Measurements from ENCODE around the gene BHLHE23.

BHLHE23 gene

GRCh38 chr20:63054103-63054474, 47.3 kb upstream of the BHLHE23 start:
- DNase-seq (no peak), ATAC-seq (ENCODE audit: insufficient read depth, low read depth) (no peak)
- Histone ChIP-seq H3K4me3 (ENCODE audit: low read depth in 1 of 2, low read length in 2 of 2) (no peak overlapping the region), H3K9ac (ENCODE audit: low read depth, low read length) (no peak overlapping the region), H2AFZ (ENCODE audit: low read depth, low read length) (no peak overlapping the region), H3K4me2 (ENCODE audit: insufficient read depth, low read length) (no peak overlapping the region), H3K79me2 (ENCODE audit: insufficient read depth, low read length) (no peaks in the 10 kb centered on the region), H4K20me1 (ENCODE audit: insufficient read depth, low read length) (peaks cover 75% of the 10 kb centered on the region), H3K36me3 (ENCODE audit: insufficient read depth, low read length) (peaks cover 29% of the 10 kb centered on the region), H3K27me3 (ENCODE audit: insufficient read depth, low read length, poor library complexity) (no peaks in the 10 kb centered on the region), H3K27ac (ENCODE audit: low read length) (no peak overlapping the region), H3K9me3 (ENCODE audit: insufficient read depth, low read length, severe bottlenecking) (no peaks in the 10 kb centered on the region), H3K4me1 (ENCODE audit: insufficient read depth, low read length) (no peaks in the 10 kb centered on the region)
- no peak for TF ChIP-seq CTCF (IDR thresholded peaks at IDR 0.05; ENCODE audit: borderline replicate concordance, extremely low read depth, low read length, poor library complexity, severe bottlenecking)
- no peak for TF ChIP-seq EZH2 (IDR thresholded peaks at IDR 0.05; ENCODE audit: borderline replicate concordance, low read depth, low read length, severe bottlenecking)

GRCh38 chr20:63053432-63054102, 46.8 kb upstream of the BHLHE23 start:
- Histone ChIP-seq H3K27me3 (ENCODE audit: insufficient read depth, low read length, poor library complexity) (no peaks in the 10 kb centered on the region), H3K79me2 (ENCODE audit: insufficient read depth, low read length) (no peaks in the 10 kb centered on the region), H3K27ac (ENCODE audit: low read length) (no peak overlapping the region), H3K4me2 (ENCODE audit: insufficient read depth, low read length) (no peak overlapping the region), H3K9me3 (ENCODE audit: insufficient read depth, low read length, severe bottlenecking) (no peaks in the 10 kb centered on the region), H3K4me1 (ENCODE audit: insufficient read depth, low read length) (no peaks in the 10 kb centered on the region), H3K4me3 (ENCODE audit: low read depth in 1 of 2, low read length in 2 of 2) (no peak overlapping the region), H4K20me1 (ENCODE audit: insufficient read depth, low read length) (peaks cover 73% of the 10 kb centered on the region), H3K9ac (ENCODE audit: low read depth, low read length) (no peak overlapping the region), H3K36me3 (ENCODE audit: insufficient read depth, low read length) (peaks cover 29% of the 10 kb centered on the region), H2AFZ (ENCODE audit: low read depth, low read length) (no peak overlapping the region)
- ATAC-seq (ENCODE audit: insufficient read depth, low read depth) (no peak), DNase-seq (no peak)
- TF ChIP-seq CTCF (IDR thresholded peaks at IDR 0.05; ENCODE audit: borderline replicate concordance, extremely low read depth, low read length, poor library complexity, severe bottlenecking) (no peak), EZH2 (IDR thresholded peaks at IDR 0.05; ENCODE audit: borderline replicate concordance, low read depth, low read length, severe bottlenecking) (no peak)

GRCh38 chr20:63052571-63053431, 46.0 kb upstream of the BHLHE23 start:
- Histone ChIP-seq H3K36me3 (ENCODE audit: insufficient read depth, low read length) (peaks cover 29% of the 10 kb centered on the region), H3K9me3 (ENCODE audit: insufficient read depth, low read length, severe bottlenecking) (no peaks in the 10 kb centered on the region), H3K4me1 (ENCODE audit: insufficient read depth, low read length) (no peaks in the 10 kb centered on the region), H3K27ac (ENCODE audit: low read length) (no peak overlapping the region), H3K4me3 (ENCODE audit: low read depth in 1 of 2, low read length in 2 of 2) (no peak overlapping the region), H3K27me3 (ENCODE audit: insufficient read depth, low read length, poor library complexity) (no peaks in the 10 kb centered on the region), H3K9ac (ENCODE audit: low read depth, low read length) (no peak overlapping the region), H3K4me2 (ENCODE audit: insufficient read depth, low read length) (no peak overlapping the region), H3K79me2 (ENCODE audit: insufficient read depth, low read length) (no peaks in the 10 kb centered on the region; the same call in 1 of the 2 replicates), H4K20me1 (ENCODE audit: insufficient read depth, low read length) (peaks cover 74% of the 10 kb centered on the region), H2AFZ (ENCODE audit: low read depth, low read length) (no peak overlapping the region)
- DNase-seq (no peak), ATAC-seq (ENCODE audit: insufficient read depth, low read depth) (no peak)
- TF ChIP-seq CTCF (IDR thresholded peaks at IDR 0.05; ENCODE audit: borderline replicate concordance, extremely low read depth, low read length, poor library complexity, severe bottlenecking) (no peak), EZH2 (IDR thresholded peaks at IDR 0.05; ENCODE audit: borderline replicate concordance, low read depth, low read length, severe bottlenecking) (no peak)
